GM12872 (cell line): ENCODE data around the gene ABHD1.

Source experiments
- CTCF ChIP-seq: IDR thresholded peaks from 3 replicates; pipeline ENCODE4 v1.5.1; 2011; ENCODE audit warnings: low read depth, mild to moderate bottlenecking, low read length, moderate library complexity; ENCODE audit not compliant: insufficient read depth

The ABHD1 gene

GRCh38 chr2:27123302-27124150 is at the start of gene ABHD1:
ABHD1 (plus strand) TSS chr2:27123815; CDS start chr2:27123949, 134 bp downstream.
- no peak for TF ChIP-seq CTCF

DNA sequence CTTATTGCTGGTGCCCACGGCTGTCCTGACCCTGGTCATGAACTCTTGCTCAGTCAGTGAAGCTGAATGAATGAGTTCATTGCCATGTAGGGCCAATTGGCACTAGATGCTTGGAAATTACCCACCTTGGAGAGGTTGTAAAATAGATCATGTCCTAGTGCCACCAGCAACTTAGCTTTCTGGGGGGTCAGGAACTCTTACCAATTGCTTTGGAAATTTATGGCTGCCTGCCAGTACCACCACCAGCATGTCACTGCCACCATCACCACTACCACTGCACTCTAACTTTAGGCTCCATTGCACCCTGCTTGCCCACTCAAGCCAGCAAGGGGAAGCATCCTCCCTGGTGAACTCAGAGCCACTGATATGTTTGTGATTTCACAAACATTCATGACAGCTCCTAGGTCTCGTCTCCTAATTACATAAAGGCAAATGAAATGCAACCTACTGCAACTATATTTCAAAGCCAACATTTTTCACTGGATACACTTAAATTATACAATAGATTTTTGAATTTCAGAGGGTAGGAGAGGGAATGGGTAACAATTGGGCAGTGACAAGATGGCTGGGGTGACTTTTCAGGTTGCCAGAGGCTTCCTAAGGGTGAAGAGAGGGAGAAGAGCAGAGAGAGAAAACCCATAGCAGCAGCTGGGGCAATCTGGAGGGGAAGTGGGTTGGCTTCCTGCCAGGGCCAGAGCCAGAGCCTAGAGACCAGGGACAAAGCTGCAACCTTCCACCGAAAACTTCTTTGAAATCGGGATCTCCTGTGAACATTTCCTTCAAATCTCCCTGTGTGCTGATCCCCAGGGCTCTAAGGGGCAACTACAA is 48.7 kb upstream of the ABHD1 start:
- no peak for TF ChIP-seq CTCF

GRCh38 chr2:27076323-27076722 is 47.3 kb upstream of the ABHD1 start:
- no peak for TF ChIP-seq CTCF

DNA sequence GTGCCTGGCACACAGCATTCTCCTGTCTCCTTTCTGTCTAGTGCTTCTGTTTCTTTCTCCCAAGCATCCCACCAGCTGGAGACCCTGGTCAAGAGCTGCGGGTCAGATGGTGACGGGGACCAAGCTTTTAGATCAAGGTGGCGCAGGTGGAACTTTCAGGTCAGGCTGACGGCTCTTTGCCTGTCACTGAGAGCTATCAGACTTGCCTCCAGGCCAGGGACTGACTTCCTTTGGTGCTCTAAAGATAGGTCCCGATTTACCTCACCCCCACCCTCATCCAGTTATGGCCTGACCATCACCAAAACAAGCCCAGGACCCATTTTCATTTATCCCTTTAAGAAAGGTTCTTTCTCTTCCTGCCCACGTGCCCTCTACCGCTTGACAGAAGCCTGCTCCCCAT is 46.4 kb upstream of the ABHD1 start:
- TF ChIP-seq CTCF, result no peak

- TF ChIP-seq CTCF, result no peak
Measured at GRCh38 chr2:27078267-27079194, 45.1 kb upstream of the ABHD1 start, which contains the start of gene EMILIN1. EMILIN1 (plus strand) TSS chr2:27078615; CDS start chr2:27079066, 451 bp downstream.

DNA sequence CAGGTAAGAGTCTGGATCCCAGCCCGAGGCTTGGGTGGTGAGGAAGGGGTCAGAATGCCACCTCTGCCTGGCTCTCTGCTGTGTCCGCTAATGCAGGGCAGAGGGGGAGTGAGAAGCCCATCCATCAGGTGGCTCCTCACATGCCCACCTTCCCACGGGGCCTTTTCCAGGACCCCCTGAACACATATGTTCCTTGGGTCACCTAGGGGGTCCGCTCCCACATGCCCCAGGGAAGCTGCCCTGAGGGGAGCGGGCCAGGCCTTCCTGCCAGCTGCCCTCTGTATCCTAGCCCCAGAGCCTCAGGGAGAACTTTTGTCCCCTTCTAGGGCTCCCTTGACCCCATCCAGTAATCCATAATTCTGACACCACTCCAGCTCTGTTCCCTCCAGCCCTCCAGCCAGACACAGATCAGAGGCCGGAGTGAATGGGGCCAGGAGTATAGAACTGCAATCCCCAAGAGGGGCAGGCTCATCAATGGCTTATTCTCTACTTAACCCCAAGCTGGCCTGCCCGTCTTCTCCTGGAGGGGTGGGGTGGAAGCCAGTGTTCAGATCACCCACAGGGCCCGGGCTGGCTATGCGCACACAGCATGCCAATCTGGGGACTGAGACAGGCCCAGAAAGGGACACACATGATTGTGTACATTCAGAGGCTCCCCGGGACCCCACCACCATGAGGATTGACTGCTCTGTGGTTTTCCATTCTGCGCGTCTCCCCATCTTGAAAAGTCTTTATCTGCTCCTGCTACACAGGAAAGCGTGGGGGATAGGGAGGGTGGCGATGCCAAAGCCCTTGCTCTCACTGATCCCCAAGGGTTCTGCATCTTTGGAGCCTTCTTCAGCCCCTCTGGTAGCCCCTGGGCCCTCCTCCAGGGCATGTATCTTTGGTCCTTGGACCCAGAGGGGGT is 44.1 kb upstream of the ABHD1 start:
- TF ChIP-seq CTCF, result no peak
